Spleen (tissue), 11 donors: ENCODE results near the gene CIC. TPM values are rescaled to one million over a fixed set of nuclear protein-coding genes. Genes with fewer than 3 reads are reported as not detected.

Source experiments
- DNase-seq: peaks from one replicate; pipeline ENCODE4 v3.0.0-alpha.2; 2020
- H3K27ac ChIP-seq, 8 donors: fragments of 200-600 bp; sonication (generic) in 7 of 8; 1 replicate in 4 of 8; 2 replicates in 4 of 8; pipeline versions ENCODE4 v1.5.0 to v1.8.0; 2016 to 2021; ENCODE audit warnings: inconsistent platforms in 4 of 8, mild to moderate bottlenecking in 4 of 8, moderate library complexity in 1 of 8
- H3K27me3 ChIP-seq, 7 donors: fragments of 200-600 bp; sonication (generic) in 6 of 7; replicated peaks in 1 of 7; 1 replicate in 4 of 7; 2 replicates in 3 of 7; pipeline versions ENCODE4 v1.5.0 to v1.8.0; 2016 to 2021; ENCODE audit warnings: inconsistent platforms in 3 of 7, mild to moderate bottlenecking in 1 of 7
- H3K36me3 ChIP-seq, 6 donors: fragments of 200-600 bp; sonication (generic) in 5 of 6; 1 replicate in 4 of 6; 2 replicates in 2 of 6; pipeline versions ENCODE4 v1.5.0 to v1.8.0; 2016 to 2021; ENCODE audit warnings: inconsistent platforms in 2 of 6
- H3K4me1 ChIP-seq, 6 donors: fragments of 200-600 bp; sonication (generic) in 5 of 6; 1 replicate in 3 of 6; 2 replicates in 3 of 6; pipeline versions ENCODE4 v1.5.0 to v1.8.0; 2016 to 2021; ENCODE audit warnings: inconsistent platforms in 3 of 6
- H3K4me3 ChIP-seq, 8 donors: fragments of 200-600 bp; sonication (generic) in 7 of 8; 1 replicate in 4 of 8; 2 replicates in 4 of 8; pipeline versions ENCODE4 v1.5.0 to v1.8.0; 2016 to 2021; ENCODE audit warnings: inconsistent platforms in 4 of 8, mild to moderate bottlenecking in 4 of 8, moderate library complexity in 2 of 8
- H3K9me3 ChIP-seq, 8 donors: fragments of 200-600 bp; sonication (generic) in 7 of 8; 1 replicate in 4 of 8; 2 replicates in 4 of 8; pipeline versions ENCODE4 v1.5.0 to v1.8.0; 2016 to 2021; ENCODE audit warnings: inconsistent platforms in 4 of 8
- CTCF ChIP-seq, 11 experiments: fragments of 200-600 bp in 7 of 11; fragments of 450-650 bp in 4 of 11; sonication (generic) in 4 of 11; IDR thresholded peaks in 8 of 11; conservative IDR thresholded peaks in 3 of 11; 1 replicate in 7 of 11; 2 replicates in 4 of 11; pipeline versions ENCODE4 v1.4.0 to v1.8.0; 2016 to 2021; ENCODE audit warnings: antibody characterized with exemption in 11 of 11, inconsistent platforms in 4 of 11, mild to moderate bottlenecking in 1 of 11
- POLR2A ChIP-seq, 3 donors: fragments of 450-650 bp; IDR thresholded peaks; one replicate each; pipeline ENCODE4 v1.5.1; 2017; ENCODE audit warnings: antibody characterized with exemption in 3 of 3, mild to moderate bottlenecking in 1 of 3
- POLR2AphosphoS5 ChIP-seq, 3 donors: sonication (generic); formaldehyde crosslinking; IDR thresholded peaks; one replicate each; pipeline ENCODE4 v1.5.1; 2017; ENCODE audit warnings: antibody characterized with exemption in 3 of 3
- WGBS, 5 donors: extraction: QIAGEN DNeasy Blood & Tissue Kit in 3 of 5; methylation state at CpG; one replicate each; pipeline versions ENCODE4 v1.1.5 to v1.1.7; 2013 to 2018; 5-methylcytosine and 5-hydroxymethylcytosine counted together
- intact Hi-C: fragments of 100-400 bp; cut with DNase I; formaldehyde crosslinking; loops from one replicate; pipeline ENCODE4 v1.15.0; 2023; ENCODE audit warnings: low total_unique reads
- polyA plus RNA-seq, 3 donors: library from polyadenylated mRNA; stranded (reverse); fragments of 200-250 nt; gene quantifications; one replicate each; pipeline ENCODE4 v1.2.1, GENCODE V29; 2013
- total RNA-seq, 7 donors: library from RNA; depleted of rRNA in 3 of 7; stranded (reverse); fragments of >200 nt in 3 of 7; fragmentation: NEBNext Ultra II Directional in 4 of 7; extraction: Animal tissue kit (Norgen Biotek cat#: 25700) in 4 of 7; gene quantifications; one replicate each; pipeline versions ENCODE4 v1.1.0 to v1.2.1, GENCODE V29; 2016 to 2021
- donor health status: healthy with polysubstance abuse.
- donor health status: DM: no; HTN: no; CAD: no; lungs with moderate emphysema.
- donor health status: DM: no; HTN: no; CAD: no.
- donor health status: Bipolar disorder and iron deficiency.
- donor health status: healthy.
- donor health status: DM: no; HTN: no; CAD: no.
- donor health status: DM: yes; HTN: yes; CAD: no.

The CIC gene
- total and polyA plus RNA-seq, 10 donors: 12.5 to 100 (median 69.8) TPM

GRCh38 chr19:42275517-42275916 lies 6.5 kb downstream of the CIC start:
- Histone ChIP-seq H3K4me1 (peaks cover 59 to 100% (median 85%) of the 10 kb centered on the region in 6 donors), H3K27me3 (no peaks in the 10 kb centered on the region), H3K27ac (peak overlapping the region in 4 of 8 donors; percentile 6 to 97 (median 56)), H3K36me3 (peaks cover 0 to 66% (median 33%) of the 10 kb centered on the region in 6 donors), H3K9me3 (no peaks in the 10 kb centered on the region), H3K4me3 (no peak overlapping the region)
- TF ChIP-seq POLR2AphosphoS5 (IDR thresholded peaks at IDR 0.05): no peak
- TF ChIP-seq POLR2A (IDR thresholded peaks at IDR 0.05): no peak
- TF ChIP-seq CTCF (IDR thresholded peaks at IDR 0.05 in 8 of 11, conservative IDR thresholded peaks at IDR 0.05 in 3 of 11): no peak
- no peak for DNase-seq
- WGBS, 5 donors: 88 to 94% (median 89%) methylated on average over 3 of the region's 3 CpGs
- intact Hi-C loops: no loop called here

- peak overlapping the region in 5 of 8 donors; percentile 9 to 99 (median 97) for H3K27ac ChIP-seq
- no peak for DNase-seq
- 32 to 55% (median 41%) methylated on average over 3 of the region's 3 CpGs for WGBS, 5 donors
- peaks cover 0 to 66% (median 33%) of the 10 kb centered on the region in 6 donors for H3K36me3 ChIP-seq
- H3K27me3 ChIP-seq: no peaks in the 10 kb centered on the region
- intact Hi-C loops: no loop called here
- no peak overlapping the region for H3K4me3 ChIP-seq
- H3K4me1 ChIP-seq: peaks cover 54 to 100% (median 85%) of the 10 kb centered on the region in 6 donors
- TF ChIP-seq POLR2AphosphoS5 (IDR thresholded peaks at IDR 0.05) (no peak), POLR2A (IDR thresholded peaks at IDR 0.05) (no peak), CTCF (IDR thresholded peaks at IDR 0.05 in 8 of 11, conservative IDR thresholded peaks at IDR 0.05 in 3 of 11) (no peak)
- H3K9me3 ChIP-seq: no peaks in the 10 kb centered on the region
Measured at GRCh38 chr19:42276284-42276683, 7.2 kb downstream of the CIC start.

GRCh38 chr19:42276821-42277220 lies 7.8 kb downstream of the CIC start:
- H3K9me3 ChIP-seq: no peaks in the 10 kb centered on the region
- H3K36me3 ChIP-seq: peaks cover 0 to 62% (median 32%) of the 10 kb centered on the region in 6 donors
- no peak overlapping the region for H3K4me3 ChIP-seq
- H3K27me3 ChIP-seq: no peaks in the 10 kb centered on the region
- peaks cover 54 to 100% (median 85%) of the 10 kb centered on the region in 6 donors for H3K4me1 ChIP-seq
- TF ChIP-seq CTCF (IDR thresholded peaks at IDR 0.05 in 8 of 11, conservative IDR thresholded peaks at IDR 0.05 in 3 of 11): no peak
- no peak for TF ChIP-seq POLR2A (IDR thresholded peaks at IDR 0.05)
- no peak for TF ChIP-seq POLR2AphosphoS5 (IDR thresholded peaks at IDR 0.05)
- 59 to 90% (median 85%) methylated on average over 4 of the region's 4 CpGs for WGBS, 5 donors
- DNase-seq: no peak
- peak overlapping the region in 5 of 8 donors; percentile 95 to 99 (median 97) for H3K27ac ChIP-seq
- intact Hi-C loops: no loop called here

GRCh38 chr19:42277821-42278451 lies 8.9 kb downstream of the CIC start:
- intact Hi-C loops: no loop called here
- Histone ChIP-seq H3K36me3 (peaks cover 0 to 51% (median 21%) of the 10 kb centered on the region in 6 donors), H3K4me3 (no peak overlapping the region), H3K27me3 (no peaks in the 10 kb centered on the region), H3K27ac (peak overlapping the region; percentile 9 to 99 (median 96)), H3K9me3 (no peaks in the 10 kb centered on the region), H3K4me1 (peaks cover 65 to 100% (median 91%) of the 10 kb centered on the region in 6 donors)
- DNase-seq: peak; percentile 79
- TF ChIP-seq CTCF (IDR thresholded peaks at IDR 0.05 in 8 of 11, conservative IDR thresholded peaks at IDR 0.05 in 3 of 11) (no peak), POLR2AphosphoS5 (IDR thresholded peaks at IDR 0.05) (peak; percentile 29 to 58 (median 46))
- 56 to 72% (median 59%) methylated on average over 6 to 10 of the region's 10 CpGs for WGBS, 5 donors
